ENCODE results near the gene GNL2.

Gene GNL2

GRCh38 chr1:37622131-37622530 is 26.4 kb upstream of the GNL2 start:
- TF ChIP-seq CTCF (IDR thresholded peaks at IDR 0.05; ENCODE audit: low read length, missing control alignments) = no peak
- no peak overlapping the region for H3K4me3 ChIP-seq (replicated peaks; ENCODE audit: low read depth, low read length)
- no peak for DNase-seq (ENCODE audit: low read depth)

- no peak overlapping the region for H3K4me3 ChIP-seq (replicated peaks; ENCODE audit: low read depth, low read length)
- DNase-seq (ENCODE audit: low read depth) = no peak
- no peak for TF ChIP-seq CTCF (IDR thresholded peaks at IDR 0.05; ENCODE audit: low read length, missing control alignments)
These were observed 25.7 kb upstream of the GNL2 start for GRCh38 chr1:37621326-37621870.

- TF ChIP-seq CTCF (IDR thresholded peaks at IDR 0.05; ENCODE audit: low read length, missing control alignments) = no peak
- no peak for DNase-seq (ENCODE audit: low read depth)
- H3K4me3 ChIP-seq (replicated peaks; ENCODE audit: low read depth, low read length) = no peak overlapping the region
These were observed 25.0 kb upstream of the GNL2 start for GRCh38 chr1:37620707-37621106.

- TF ChIP-seq CTCF (IDR thresholded peaks at IDR 0.05; ENCODE audit: low read length, missing control alignments) = no peak
- no peak overlapping the region for H3K4me3 ChIP-seq (replicated peaks; ENCODE audit: low read depth, low read length)
- DNase-seq (ENCODE audit: low read depth) = no peak
These were observed 20.6 kb upstream of the GNL2 start for GRCh38 chr1:37616330-37616729.

- no peak for DNase-seq (ENCODE audit: low read depth)
- H3K4me3 ChIP-seq (replicated peaks; ENCODE audit: low read depth, low read length) = no peak overlapping the region
- no peak for TF ChIP-seq CTCF (IDR thresholded peaks at IDR 0.05; ENCODE audit: low read length, missing control alignments)
These were observed 18.4 kb upstream of the GNL2 start for GRCh38 chr1:37614105-37614504.

- TF ChIP-seq CTCF (IDR thresholded peaks at IDR 0.05; ENCODE audit: low read length, missing control alignments) = no peak
- DNase-seq (ENCODE audit: low read depth) = no peak
- H3K4me3 ChIP-seq (replicated peaks; ENCODE audit: low read depth, low read length) = no peak overlapping the region
These were observed 16.4 kb upstream of the GNL2 start for GRCh38 chr1:37612186-37612585.

- no peak for DNase-seq (ENCODE audit: low read depth)
- TF ChIP-seq CTCF (IDR thresholded peaks at IDR 0.05; ENCODE audit: low read length, missing control alignments) = no peak
- no peak overlapping the region for H3K4me3 ChIP-seq (replicated peaks; ENCODE audit: low read depth, low read length)
These were observed 14.3 kb upstream of the GNL2 start for GRCh38 chr1:37609994-37610393.
